Stimulated activated CD8-positive, alpha-beta memory T cell treated with anti-CD3 and anti-CD28 coated beads, Interleukin-12 subunit alpha, Interleukin-12 subunit beta, amount 100 ng/mL, for 24 hours (primary cell): ENCODE measurements around the gene RAD51AP2.

Source experiments
- DNase-seq: peaks from one replicate; pipeline ENCODE4 v3.0.0-alpha.2; 2020; ENCODE audit errors: extremely low read depth

RAD51AP2 gene

GRCh38 chr2:17470855-17471641 lies 47.2 kb downstream of the RAD51AP2 start:
- no peak for DNase-seq

DNA sequence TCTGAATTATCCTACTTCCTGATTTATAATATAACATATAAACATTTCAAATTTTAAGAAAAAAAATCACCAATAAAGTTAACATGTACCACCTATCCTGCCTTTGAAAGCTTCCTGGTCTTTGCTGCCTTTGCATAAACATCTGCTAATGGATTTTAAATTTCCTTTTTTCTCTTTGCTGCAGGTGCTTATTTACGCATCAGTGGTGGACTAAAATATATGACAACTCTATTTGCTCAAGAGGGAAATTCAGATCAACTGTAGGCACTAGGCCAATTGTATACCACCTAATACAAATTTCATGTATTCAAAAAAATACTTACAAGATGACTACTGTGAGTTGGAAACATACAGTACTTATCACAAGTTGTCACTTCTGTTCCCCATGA lies 57.2 kb downstream of the RAD51AP2 start:
- DNase-seq: no peak
